Uterus (tissue), 4 donors: ENCODE results near the gene CASZ1. TPM values are rescaled to one million over a fixed set of nuclear protein-coding genes. Genes with fewer than 3 reads are reported as not detected.

ENCODE experiments used
- DNase-seq, 2 donors: peaks; one replicate each; pipeline ENCODE4 v3.0.0-alpha.2; 2019 to 2020
- H3K27ac ChIP-seq, 2 donors: fragments of 200-600 bp; sonication (generic); 1 replicate in 1 of 2; 2 replicates in 1 of 2; pipeline ENCODE4 v1.5.1; 2016 to 2018
- H3K27me3 ChIP-seq, 2 donors: fragments of 200-600 bp; sonication (generic); one replicate each; pipeline ENCODE4 v1.5.1; 2018 to 2019; ENCODE audit warnings: control low read depth in 1 of 2
- H3K36me3 ChIP-seq, 2 donors: fragments of 200-600 bp; sonication (generic); one replicate each; pipeline ENCODE4 v1.5.1; 2019; ENCODE audit warnings: control low read depth in 1 of 2
- H3K4me1 ChIP-seq, 2 donors: fragments of 200-600 bp; sonication (generic); one replicate each; pipeline ENCODE4 v1.5.1; 2018 to 2019; ENCODE audit warnings: control low read depth in 1 of 2
- H3K4me3 ChIP-seq, 2 donors: fragments of 200-600 bp; sonication (generic); 1 replicate in 1 of 2; 2 replicates in 1 of 2; pipeline ENCODE4 v1.5.1; 2018 to 2019; ENCODE audit warnings: mild to moderate bottlenecking in 1 of 2
- H3K9me3 ChIP-seq, 2 donors: fragments of 200-600 bp; sonication (generic); one replicate each; pipeline ENCODE4 v1.5.1; 2019; ENCODE audit warnings: control low read depth in 1 of 2
- POLR2A ChIP-seq, 2 donors: fragments of 450-650 bp; IDR thresholded peaks; one replicate each; pipeline ENCODE4 v1.6.1; 2016; ENCODE audit warnings: antibody characterized with exemption in 2 of 2, mild to moderate bottlenecking in 1 of 2, moderate library complexity in 1 of 2
- intact Hi-C: fragments of 100-400 bp; cut with DNase I; formaldehyde crosslinking; loops from one replicate; pipeline ENCODE4 v1.15.1; 2023; ENCODE audit warnings: low total_unique reads
- total RNA-seq, 4 donors: library from RNA; depleted of rRNA in 3 of 4; stranded (reverse); fragments of >200 nt in 3 of 4; gene quantifications; one replicate each; pipeline versions ENCODE4 v1.1.0 to v1.2.4, GENCODE V29; 2014 to 2023
- TF ChIP-seq, protein P1 (sequence below), 4 experiments: fragments of 200-600 bp in 2 of 4; fragments of 450-650 bp in 2 of 4; sonication (generic) in 2 of 4; IDR thresholded peaks; one replicate each; pipeline ENCODE4 v1.5.1; 2016 to 2019; ENCODE audit warnings: antibody characterized with exemption in 4 of 4, mild to moderate bottlenecking in 2 of 4, moderate library complexity in 1 of 4
- donor health status: DM: yes; HTN: yes; CAD: no.

CASZ1 gene
- total RNA-seq, 4 donors from 2014 or later: 0.59 to 49.2 (median 3.9) TPM

DNA sequence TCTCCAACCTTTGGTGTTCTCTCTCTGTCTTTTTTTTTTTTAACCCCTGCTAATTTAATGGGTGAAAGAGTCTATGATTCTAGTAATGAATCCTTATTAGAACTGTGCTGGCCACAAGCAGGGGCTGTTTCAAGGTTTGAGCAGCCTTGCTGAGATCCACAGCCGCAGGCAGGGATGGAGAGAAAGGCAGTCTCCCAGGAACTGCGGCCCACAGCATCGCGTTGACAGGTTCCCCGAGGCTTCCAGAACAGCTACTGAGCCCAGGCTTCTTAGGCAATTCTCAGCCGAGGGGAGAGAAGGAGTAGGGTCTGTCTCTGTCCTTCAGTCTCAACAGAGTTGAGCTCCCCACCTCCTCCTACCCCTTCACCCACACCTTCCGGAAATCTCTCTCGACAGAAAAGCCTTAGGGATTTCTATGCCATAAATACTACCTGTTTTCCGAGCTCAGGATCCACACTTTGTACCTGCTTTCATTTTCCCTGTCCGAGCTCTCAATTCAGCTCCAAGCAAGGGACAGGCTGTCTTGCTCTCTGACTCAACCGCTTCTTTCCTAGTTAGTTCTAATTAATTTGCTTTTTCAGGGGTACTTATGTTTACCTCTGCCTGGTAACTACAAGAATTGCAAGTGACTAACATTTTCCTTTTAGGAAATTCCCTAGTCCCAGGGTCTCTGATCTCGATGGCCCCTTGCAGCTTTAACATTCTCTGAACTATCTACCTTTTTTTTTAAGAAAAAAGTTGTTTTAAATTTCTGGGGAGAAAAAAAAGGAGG is 6.7 kb upstream of the CASZ1 start:
- H3K36me3 ChIP-seq: no peaks in the 10 kb centered on the region
- no peak overlapping the region for H3K4me3 ChIP-seq
- TF ChIP-seq, protein P1, sequence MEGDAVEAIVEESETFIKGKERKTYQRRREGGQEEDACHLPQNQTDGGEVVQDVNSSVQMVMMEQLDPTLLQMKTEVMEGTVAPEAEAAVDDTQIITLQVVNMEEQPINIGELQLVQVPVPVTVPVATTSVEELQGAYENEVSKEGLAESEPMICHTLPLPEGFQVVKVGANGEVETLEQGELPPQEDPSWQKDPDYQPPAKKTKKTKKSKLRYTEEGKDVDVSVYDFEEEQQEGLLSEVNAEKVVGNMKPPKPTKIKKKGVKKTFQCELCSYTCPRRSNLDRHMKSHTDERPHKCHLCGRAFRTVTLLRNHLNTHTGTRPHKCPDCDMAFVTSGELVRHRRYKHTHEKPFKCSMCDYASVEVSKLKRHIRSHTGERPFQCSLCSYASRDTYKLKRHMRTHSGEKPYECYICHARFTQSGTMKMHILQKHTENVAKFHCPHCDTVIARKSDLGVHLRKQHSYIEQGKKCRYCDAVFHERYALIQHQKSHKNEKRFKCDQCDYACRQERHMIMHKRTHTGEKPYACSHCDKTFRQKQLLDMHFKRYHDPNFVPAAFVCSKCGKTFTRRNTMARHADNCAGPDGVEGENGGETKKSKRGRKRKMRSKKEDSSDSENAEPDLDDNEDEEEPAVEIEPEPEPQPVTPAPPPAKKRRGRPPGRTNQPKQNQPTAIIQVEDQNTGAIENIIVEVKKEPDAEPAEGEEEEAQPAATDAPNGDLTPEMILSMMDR (IDR thresholded peaks at IDR 0.05): no peak
- TF ChIP-seq POLR2A (IDR thresholded peaks at IDR 0.05): no peak
- no peak for DNase-seq
- no peaks in the 10 kb centered on the region for H3K9me3 ChIP-seq
- peak overlapping the region in 1 of 2 donors; percentile 14 for H3K27ac ChIP-seq
- H3K4me1 ChIP-seq: no peaks in the 10 kb centered on the region
- intact Hi-C loops: no loop called here
- no peaks in the 10 kb centered on the region for H3K27me3 ChIP-seq

DNA sequence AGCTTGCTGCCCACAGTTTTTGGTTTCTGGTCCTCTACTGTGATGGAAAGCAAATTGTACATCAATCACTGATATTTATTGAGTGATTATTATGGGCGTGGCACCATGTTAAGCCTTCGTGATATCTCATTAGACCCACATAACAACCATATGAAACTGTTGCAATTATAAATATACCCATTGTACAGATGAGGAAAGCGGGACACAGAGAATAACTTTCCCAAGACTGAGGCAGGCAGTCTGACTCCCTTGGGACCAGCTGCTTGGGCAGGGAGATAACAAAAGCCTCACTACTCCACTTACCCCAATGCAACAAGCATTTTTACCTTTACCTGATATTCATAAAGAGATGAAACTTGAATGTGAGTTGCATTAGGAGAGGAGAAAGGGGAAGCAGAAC is 4.3 kb upstream of the CASZ1 start:
- no peaks in the 10 kb centered on the region for H3K27me3 ChIP-seq
- H3K9me3 ChIP-seq: no peaks in the 10 kb centered on the region
- H3K4me3 ChIP-seq: no peak overlapping the region
- intact Hi-C loops: no loop called here
- no peak overlapping the region for H3K27ac ChIP-seq
- no peaks in the 10 kb centered on the region for H3K36me3 ChIP-seq
- H3K4me1 ChIP-seq: no peaks in the 10 kb centered on the region
- TF ChIP-seq, protein P1 (IDR thresholded peaks at IDR 0.05): no peak
- no peak for TF ChIP-seq POLR2A (IDR thresholded peaks at IDR 0.05)
- DNase-seq: no peak

DNA sequence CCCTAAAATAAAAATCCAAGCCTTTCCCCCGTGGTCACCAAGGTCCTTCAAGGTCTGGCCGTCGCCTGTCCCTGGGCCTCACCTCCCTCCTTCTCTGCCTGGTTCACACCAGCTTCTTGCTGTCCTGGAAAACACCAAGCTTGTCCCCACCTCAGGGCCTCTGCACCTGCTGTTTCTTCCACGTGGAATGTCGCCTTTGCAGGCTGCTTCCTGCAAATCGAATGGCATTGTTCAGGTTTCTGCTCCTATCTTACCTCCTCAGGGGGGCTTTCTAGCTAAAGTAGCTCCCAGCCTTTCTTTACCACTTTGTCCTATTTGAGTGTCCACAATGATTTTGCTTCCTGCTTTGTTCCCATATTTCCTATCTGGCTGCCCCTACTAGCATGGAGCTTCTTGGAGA is 3.3 kb upstream of the CASZ1 start:
- intact Hi-C loops: no loop called here
- no peaks in the 10 kb centered on the region for H3K9me3 ChIP-seq
- H3K4me1 ChIP-seq: no peaks in the 10 kb centered on the region
- TF ChIP-seq, protein P1 (IDR thresholded peaks at IDR 0.05): no peak
- no peak for TF ChIP-seq POLR2A (IDR thresholded peaks at IDR 0.05)
- no peak for DNase-seq
- no peak overlapping the region for H3K4me3 ChIP-seq
- H3K27me3 ChIP-seq: no peaks in the 10 kb centered on the region
- no peak overlapping the region for H3K27ac ChIP-seq
- no peaks in the 10 kb centered on the region for H3K36me3 ChIP-seq

DNA sequence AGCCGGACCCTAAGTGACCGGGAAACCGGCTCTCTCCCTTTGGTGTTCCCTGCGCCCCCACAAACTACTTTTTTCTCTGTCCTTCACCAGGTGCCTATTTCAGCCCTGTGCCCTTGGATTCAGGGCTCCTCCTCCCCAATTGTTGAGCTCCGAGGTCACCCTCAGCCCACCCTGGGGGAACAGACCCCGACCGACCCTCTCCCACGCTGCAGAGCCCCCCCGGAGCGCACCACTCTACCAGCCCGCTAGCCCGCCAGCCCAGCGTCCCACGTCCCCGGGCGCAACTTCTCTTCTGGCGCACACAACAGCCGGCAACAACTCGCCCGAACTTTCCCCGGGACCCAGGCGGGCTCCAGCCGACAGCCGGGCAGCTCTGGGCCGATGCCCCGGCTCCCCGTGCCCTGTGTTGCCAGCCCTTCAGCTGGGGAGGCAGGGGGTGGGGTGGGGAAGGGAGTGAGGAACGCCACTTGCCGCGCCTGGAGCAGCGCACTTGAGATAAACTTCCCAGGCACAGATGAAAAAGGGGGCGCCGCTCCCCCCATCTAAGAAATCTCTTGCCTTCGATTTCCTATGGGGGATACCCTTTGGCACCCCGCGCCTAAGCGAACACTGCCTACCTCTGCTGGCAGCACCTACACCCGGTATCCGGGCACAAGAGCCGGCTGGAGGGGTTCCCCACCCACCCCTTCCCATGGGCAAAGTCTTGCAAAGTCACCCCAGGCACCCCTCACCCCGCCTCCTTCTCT is 997 bp downstream of the CASZ1 start:
- intact Hi-C loops: no loop called here
- Histone ChIP-seq H3K4me3 (peak overlapping the region; percentile 37 to 54), H3K36me3 (no peaks in the 10 kb centered on the region), H3K9me3 (no peaks in the 10 kb centered on the region), H3K4me1 (no peaks in the 10 kb centered on the region), H3K27me3 (peaks cover 0 to 4% of the 10 kb centered on the region in 2 donors), H3K27ac (peak overlapping the region; percentile 75 to 87)
- TF ChIP-seq, protein P1 (IDR thresholded peaks at IDR 0.05): no peak
- TF ChIP-seq POLR2A (IDR thresholded peaks at IDR 0.05): no peak
- no peak for DNase-seq

DNA sequence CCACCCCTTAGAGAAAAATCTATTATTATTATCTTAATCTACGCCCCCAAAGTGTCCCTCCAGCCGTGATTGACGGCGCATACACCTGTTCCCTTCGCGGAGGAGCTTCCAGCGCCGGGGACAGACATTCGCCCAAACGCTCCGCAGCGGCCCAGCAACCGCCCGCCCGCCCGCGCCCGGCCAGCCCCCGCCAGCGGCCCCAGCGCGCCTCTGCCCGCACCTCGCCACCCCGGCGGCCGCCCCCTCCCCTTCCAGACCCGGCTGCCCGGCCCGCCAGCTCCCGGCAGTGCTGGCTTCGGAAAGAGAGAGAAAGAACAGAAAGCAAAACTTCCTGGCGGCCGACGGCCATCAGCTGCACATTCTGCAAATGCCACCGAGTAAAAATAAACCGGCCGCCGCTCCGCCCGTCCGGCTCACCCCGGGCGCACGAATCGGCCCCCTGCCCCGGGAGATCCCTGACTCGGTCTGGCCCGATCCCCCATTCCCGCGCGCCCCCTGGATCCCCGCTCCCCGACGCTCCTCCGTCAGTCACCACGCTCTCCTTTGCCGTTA is 1.6 kb downstream of the CASZ1 start:
- peaks cover 0 to 4% of the 10 kb centered on the region in 2 donors for H3K27me3 ChIP-seq
- no peak for DNase-seq
- no peaks in the 10 kb centered on the region for H3K4me1 ChIP-seq
- TF ChIP-seq, protein P1 (IDR thresholded peaks at IDR 0.05): no peak
- no peak for TF ChIP-seq POLR2A (IDR thresholded peaks at IDR 0.05)
- intact Hi-C loops: no loop called here
- H3K36me3 ChIP-seq: no peaks in the 10 kb centered on the region
- peak overlapping the region; percentile 37 to 54 for H3K4me3 ChIP-seq
- H3K27ac ChIP-seq: peak overlapping the region; percentile 75 to 87
- H3K9me3 ChIP-seq: no peaks in the 10 kb centered on the region
